Measurements from ENCODE around the gene DENND1A.

Gene DENND1A

GRCh38 chr9:123861086-123861755, 68.7 kb downstream of the DENND1A start:
- no peak for TF ChIP-seq POLR2AphosphoS5 (IDR thresholded peaks at IDR 0.05; ENCODE audit: low read depth, low read length)
- no peak for TF ChIP-seq SIN3A (IDR thresholded peaks at IDR 0.05; ENCODE audit: borderline replicate concordance, insufficient read depth, low read length)
- TF ChIP-seq TAF1 (IDR thresholded peaks at IDR 0.05; ENCODE audit: borderline replicate concordance, insufficient read depth, low read length), result no peak
- TF ChIP-seq FOXP2 (optimal IDR thresholded peaks at IDR 0.05; ENCODE audit: borderline replicate concordance, extremely low read depth, extremely low read length, insufficient read depth), result no peak
- no peak for TF ChIP-seq REST (IDR thresholded peaks at IDR 0.05; ENCODE audit: insufficient read depth in 1 of 2, low read depth in 2 of 2, low read length in 2 of 2)

GRCh38 chr9:123860603-123861002, 69.3 kb downstream of the DENND1A start:
- TF ChIP-seq FOXP2 (optimal IDR thresholded peaks at IDR 0.05; ENCODE audit: borderline replicate concordance, extremely low read depth, extremely low read length, insufficient read depth) (no peak), SIN3A (IDR thresholded peaks at IDR 0.05; ENCODE audit: borderline replicate concordance, insufficient read depth, low read length) (no peak), REST (IDR thresholded peaks at IDR 0.05; ENCODE audit: insufficient read depth in 1 of 2, low read depth in 2 of 2, low read length in 2 of 2) (no peak), POLR2AphosphoS5 (IDR thresholded peaks at IDR 0.05; ENCODE audit: low read depth, low read length) (no peak), TAF1 (IDR thresholded peaks at IDR 0.05; ENCODE audit: borderline replicate concordance, insufficient read depth, low read length) (no peak)

- TF ChIP-seq POLR2AphosphoS5 (IDR thresholded peaks at IDR 0.05; ENCODE audit: low read depth, low read length), result no peak
- TF ChIP-seq REST (IDR thresholded peaks at IDR 0.05; ENCODE audit: insufficient read depth in 1 of 2, low read depth in 2 of 2, low read length in 2 of 2), result no peak
- no peak for TF ChIP-seq TAF1 (IDR thresholded peaks at IDR 0.05; ENCODE audit: borderline replicate concordance, insufficient read depth, low read length)
- TF ChIP-seq FOXP2 (optimal IDR thresholded peaks at IDR 0.05; ENCODE audit: borderline replicate concordance, extremely low read depth, extremely low read length, insufficient read depth), result no peak
- no peak for TF ChIP-seq SIN3A (IDR thresholded peaks at IDR 0.05; ENCODE audit: borderline replicate concordance, insufficient read depth, low read length)
Measured at GRCh38 chr9:123852403-123852802, 77.5 kb downstream of the DENND1A start.

GRCh38 chr9:123851851-123852250, 78.1 kb downstream of the DENND1A start:
- TF ChIP-seq REST (IDR thresholded peaks at IDR 0.05; ENCODE audit: insufficient read depth in 1 of 2, low read depth in 2 of 2, low read length in 2 of 2), result no peak
- TF ChIP-seq POLR2AphosphoS5 (IDR thresholded peaks at IDR 0.05; ENCODE audit: low read depth, low read length), result no peak
- no peak for TF ChIP-seq TAF1 (IDR thresholded peaks at IDR 0.05; ENCODE audit: borderline replicate concordance, insufficient read depth, low read length)
- no peak for TF ChIP-seq SIN3A (IDR thresholded peaks at IDR 0.05; ENCODE audit: borderline replicate concordance, insufficient read depth, low read length)
- TF ChIP-seq FOXP2 (optimal IDR thresholded peaks at IDR 0.05; ENCODE audit: borderline replicate concordance, extremely low read depth, extremely low read length, insufficient read depth), result no peak

Measured in PFSK-1 (cell line).